ENCODE measurements around the gene STXBP1.

STXBP1 gene

DNA sequence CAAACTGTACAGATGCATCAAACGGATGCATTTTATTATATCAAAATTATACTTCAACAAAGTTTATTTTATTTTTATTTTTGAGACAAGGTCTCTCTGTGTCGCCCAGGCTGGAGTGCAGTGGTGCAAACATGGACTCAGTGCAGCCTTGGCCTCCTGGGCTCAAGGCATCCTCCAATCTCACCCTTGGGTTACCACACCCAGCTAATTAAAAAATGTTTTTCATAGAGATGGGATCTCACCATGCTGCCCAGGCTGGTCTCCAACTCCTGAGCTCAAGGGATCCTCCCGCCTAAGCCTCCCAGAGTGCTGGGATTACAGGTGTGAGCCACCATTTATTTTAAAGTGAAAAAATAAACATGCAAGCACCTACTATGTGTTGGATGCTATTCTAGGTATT, 40.1 kb upstream of the STXBP1 start:
- TF ChIP-seq, protein P1, sequence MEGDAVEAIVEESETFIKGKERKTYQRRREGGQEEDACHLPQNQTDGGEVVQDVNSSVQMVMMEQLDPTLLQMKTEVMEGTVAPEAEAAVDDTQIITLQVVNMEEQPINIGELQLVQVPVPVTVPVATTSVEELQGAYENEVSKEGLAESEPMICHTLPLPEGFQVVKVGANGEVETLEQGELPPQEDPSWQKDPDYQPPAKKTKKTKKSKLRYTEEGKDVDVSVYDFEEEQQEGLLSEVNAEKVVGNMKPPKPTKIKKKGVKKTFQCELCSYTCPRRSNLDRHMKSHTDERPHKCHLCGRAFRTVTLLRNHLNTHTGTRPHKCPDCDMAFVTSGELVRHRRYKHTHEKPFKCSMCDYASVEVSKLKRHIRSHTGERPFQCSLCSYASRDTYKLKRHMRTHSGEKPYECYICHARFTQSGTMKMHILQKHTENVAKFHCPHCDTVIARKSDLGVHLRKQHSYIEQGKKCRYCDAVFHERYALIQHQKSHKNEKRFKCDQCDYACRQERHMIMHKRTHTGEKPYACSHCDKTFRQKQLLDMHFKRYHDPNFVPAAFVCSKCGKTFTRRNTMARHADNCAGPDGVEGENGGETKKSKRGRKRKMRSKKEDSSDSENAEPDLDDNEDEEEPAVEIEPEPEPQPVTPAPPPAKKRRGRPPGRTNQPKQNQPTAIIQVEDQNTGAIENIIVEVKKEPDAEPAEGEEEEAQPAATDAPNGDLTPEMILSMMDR (IDR thresholded peaks at IDR 0.05; ENCODE audit: low read depth, low read length, poor library complexity, severe bottlenecking) = no peak
- no peak for TF ChIP-seq EZH2phosphoT487 (IDR thresholded peaks at IDR 0.05; ENCODE audit: borderline replicate concordance, low read length)
- no peak overlapping the region for H3K4me3 ChIP-seq (ENCODE audit: low read length)
- no peak overlapping the region for H3K4me2 ChIP-seq (ENCODE audit: low read length)
- H3K27me3 ChIP-seq (ENCODE audit: control insufficient read depth, low read length) = peaks cover 23% of the 10 kb centered on the region
- peaks cover 17% of the 10 kb centered on the region for H3K4me1 ChIP-seq (ENCODE audit: control insufficient read depth, low read length)
- no peaks in the 10 kb centered on the region for H4K20me1 ChIP-seq (ENCODE audit: control insufficient read depth, insufficient read depth, low read depth, low read length)
- H3K36me3 ChIP-seq (ENCODE audit: control insufficient read depth, low read length) = no peaks in the 10 kb centered on the region
- no peaks in the 10 kb centered on the region for H3K9me3 ChIP-seq (ENCODE audit: control insufficient read depth, insufficient read depth, low read length)
- no peak overlapping the region for H3K27ac ChIP-seq (ENCODE audit: low read depth, low read length)
- H3K9me2 ChIP-seq (replicated peaks; ENCODE audit: control insufficient read depth, low read length) = no peaks in the 10 kb centered on the region
- no peaks in the 10 kb centered on the region for H3K79me2 ChIP-seq (ENCODE audit: control insufficient read depth, low read length)
- 0 out of 2 replicates have a peak, but pooled peaks cover 3% of the 10 kb centered on the region for H3F3A ChIP-seq (ENCODE audit: control insufficient read depth, insufficient read depth)

- Histone ChIP-seq H3K9me2 (replicated peaks; ENCODE audit: control insufficient read depth, low read length) (no peaks in the 10 kb centered on the region), H4K20me1 (ENCODE audit: control insufficient read depth, insufficient read depth, low read depth, low read length) (no peaks in the 10 kb centered on the region), H3F3A (ENCODE audit: control insufficient read depth, insufficient read depth) (0 out of 2 replicates have a peak, but pooled peaks cover 3% of the 10 kb centered on the region), H3K4me2 (ENCODE audit: low read length) (no peak overlapping the region), H3K27ac (ENCODE audit: low read depth, low read length) (no peak overlapping the region), H3K36me3 (ENCODE audit: control insufficient read depth, low read length) (no peaks in the 10 kb centered on the region), H3K4me3 (ENCODE audit: low read length) (no peak overlapping the region), H3K27me3 (ENCODE audit: control insufficient read depth, low read length) (peaks cover 11% of the 10 kb centered on the region), H3K4me1 (ENCODE audit: control insufficient read depth, low read length) (peaks cover 17% of the 10 kb centered on the region), H3K9me3 (ENCODE audit: control insufficient read depth, insufficient read depth, low read length) (no peaks in the 10 kb centered on the region), H3K79me2 (ENCODE audit: control insufficient read depth, low read length) (no peaks in the 10 kb centered on the region)
- TF ChIP-seq, protein P1 (IDR thresholded peaks at IDR 0.05; ENCODE audit: low read depth, low read length, poor library complexity, severe bottlenecking) = no peak
- TF ChIP-seq EZH2phosphoT487 (IDR thresholded peaks at IDR 0.05; ENCODE audit: borderline replicate concordance, low read length) = no peak
Measured at GRCh38 chr9:127572961-127573721, 38.9 kb upstream of the STXBP1 start.

GRCh38 chr9:127574072-127574993, 37.7 kb upstream of the STXBP1 start:
- peaks cover 11% of the 10 kb centered on the region for H3K27me3 ChIP-seq (ENCODE audit: control insufficient read depth, low read length)
- peaks cover 15% of the 10 kb centered on the region for H3K4me1 ChIP-seq (ENCODE audit: control insufficient read depth, low read length)
- no peaks in the 10 kb centered on the region for H3K9me2 ChIP-seq (replicated peaks; ENCODE audit: control insufficient read depth, low read length)
- TF ChIP-seq, protein P1 (IDR thresholded peaks at IDR 0.05; ENCODE audit: low read depth, low read length, poor library complexity, severe bottlenecking) = no peak
- no peak for TF ChIP-seq EZH2phosphoT487 (IDR thresholded peaks at IDR 0.05; ENCODE audit: borderline replicate concordance, low read length)
- no peaks in the 10 kb centered on the region for H4K20me1 ChIP-seq (ENCODE audit: control insufficient read depth, insufficient read depth, low read depth, low read length)
- no peaks in the 10 kb centered on the region for H3K79me2 ChIP-seq (ENCODE audit: control insufficient read depth, low read length)
- no peak overlapping the region for H3K27ac ChIP-seq (ENCODE audit: low read depth, low read length)
- H3K9me3 ChIP-seq (ENCODE audit: control insufficient read depth, insufficient read depth, low read length) = no peaks in the 10 kb centered on the region
- no peaks in the 10 kb centered on the region for H3K36me3 ChIP-seq (ENCODE audit: control insufficient read depth, low read length)
- 0 out of 2 replicates have a peak, but pooled peaks cover 3% of the 10 kb centered on the region for H3F3A ChIP-seq (ENCODE audit: control insufficient read depth, insufficient read depth)
- no peak overlapping the region for H3K4me3 ChIP-seq (ENCODE audit: low read length)
- H3K4me2 ChIP-seq (ENCODE audit: low read length) = no peak overlapping the region
